Heart right ventricle (tissue), 16 donors: Measurements from ENCODE around the gene NPR2. TPM values are rescaled to one million over a fixed set of nuclear protein-coding genes. Genes with fewer than 3 reads are reported as not detected.

ENCODE experiments used
- ATAC-seq, 8 donors: fragments of 200-7000 bp; cut with Tn5 transposase; one replicate each; pipeline ENCODE4 v1.9.1; 2020; ENCODE audit warnings: mild to moderate bottlenecking in 8 of 8, moderate library complexity in 8 of 8, moderate number of reproducible peaks in 1 of 8
- DNase-seq, 2 donors: peaks; one replicate each; pipeline ENCODE4 v3.0.0-alpha.2; 2020
- H3K27ac ChIP-seq, 10 donors: fragments of 200-600 bp; sonication (generic) in 2 of 10; one replicate each; pipeline versions ENCODE4 v1.5.0 to v1.8.0; 2020 to 2022; ENCODE audit warnings: mild to moderate bottlenecking in 3 of 10
- H3K27me3 ChIP-seq, 7 donors: fragments of 200-600 bp; one replicate each; pipeline ENCODE4 v1.8.0; 2021 to 2022; ENCODE audit warnings: mild to moderate bottlenecking in 2 of 7
- H3K36me3 ChIP-seq, 9 donors: fragments of 200-600 bp; sonication (generic) in 1 of 9; one replicate each; pipeline versions ENCODE4 v1.5.0 to v1.8.0; 2020 to 2022; ENCODE audit warnings: mild to moderate bottlenecking in 2 of 9
- H3K4me1 ChIP-seq, 9 donors: fragments of 200-600 bp; sonication (generic) in 1 of 9; one replicate each; pipeline versions ENCODE4 v1.5.0 to v1.8.0; 2020 to 2022; ENCODE audit warnings: mild to moderate bottlenecking in 4 of 9
- H3K4me3 ChIP-seq, 10 donors: fragments of 200-600 bp; sonication (generic) in 2 of 10; one replicate each; pipeline versions ENCODE4 v1.5.0 to v1.8.0; 2020 to 2022; ENCODE audit warnings: mild to moderate bottlenecking in 7 of 10, moderate library complexity in 2 of 10
- H3K9me3 ChIP-seq, 11 donors: fragments of 200-600 bp in 10 of 11; sonication (generic) in 2 of 11; one replicate each; pipeline versions ENCODE4 v1.5.0 to v1.8.0; 2013 to 2022; ENCODE audit warnings: mild to moderate bottlenecking in 2 of 11, control low read depth in 1 of 11, moderate library complexity in 1 of 11
- WGBS, 2 donors: extraction: QIAGEN DNeasy Blood & Tissue Kit; methylation state at CpG; one replicate each; pipeline ENCODE4 v1.1.7; 2013; ENCODE audit warnings: inconsistent platforms in 1 of 2; 5-methylcytosine and 5-hydroxymethylcytosine counted together
- intact Hi-C, 10 donors: fragments of 100-400 bp; cut with DNase I; formaldehyde crosslinking; loops; one replicate each; pipeline versions ENCODE4 v1.11.1 to v1.14.2; 2022
- polyA plus RNA-seq, 2 donors: library from polyadenylated mRNA; stranded (reverse); fragments of 200-250 nt; gene quantifications; one replicate each; pipeline ENCODE4 v1.2.3, GENCODE V29; 2013
- total RNA-seq, 10 donors: library from RNA; stranded (reverse); fragmentation: NEBNext Ultra II Directional in 3 of 10; extraction: Animal tissue kit (Norgen Biotek cat#: 25700) in 3 of 10; gene quantifications; one replicate each; pipeline versions ENCODE4 v1.2.1 to v1.2.4, GENCODE V29; 2021 to 2023
- TF ChIP-seq, protein P1 (sequence below), 9 donors: fragments of 200-600 bp; sonication (generic) in 2 of 9; IDR thresholded peaks; one replicate each; pipeline versions ENCODE4 v1.5.0 to v1.8.0; 2021 to 2022; ENCODE audit warnings: antibody characterized with exemption in 9 of 9, mild to moderate bottlenecking in 5 of 9, moderate library complexity in 1 of 9
- donor health status: Arrhythmogenic right ventricular cardiomyopathy.
- donor health status: ischemic (EF 13 %, LVEDD 7.1; RV severe dilation, severe dysfunction).
- donor health status: healthy with polysubstance abuse.
- donor health status: DM: no; HTN: yes; CAD: no.
- donor health status: DM: no; HTN: no; CAD: no.
- donor health status: ischemic (EF 25% LVEDD 6.9; RV normal size, moderate dysfunction).
- donor health status: ischemic (EF 25% LVEDD 5.7; RV mildly dilated, moderate dysfunction).
- donor health status: healthy.
- donor health status: DM: yes; HTN: yes; CAD: no.
- donor health status: Ischemic cardiomyopathy.
- donor health status: ischemic (EF 35%, LVEDD 5.7; RV mildly dilated, moderate dysfunction).
- donor health status: nonischemic (EF 11% LVEDD 7.7; RV severe dilation, severe dysfunction).
- donor health status: DM: yes; HTN: yes; CAD: no.
- donor health status: PGD.
- donor health status: ischemic (EF 29% LVEDD 5.4; RV normal size, mild dysfunction).
- donor health status: nonischemic (EF 23%, LVEDD 6.1; RV moderate dilation, normal function).

Gene NPR2
- total and polyA plus RNA-seq, 12 donors, result 13.5 to 26.4 (median 20.8) TPM

DNA sequence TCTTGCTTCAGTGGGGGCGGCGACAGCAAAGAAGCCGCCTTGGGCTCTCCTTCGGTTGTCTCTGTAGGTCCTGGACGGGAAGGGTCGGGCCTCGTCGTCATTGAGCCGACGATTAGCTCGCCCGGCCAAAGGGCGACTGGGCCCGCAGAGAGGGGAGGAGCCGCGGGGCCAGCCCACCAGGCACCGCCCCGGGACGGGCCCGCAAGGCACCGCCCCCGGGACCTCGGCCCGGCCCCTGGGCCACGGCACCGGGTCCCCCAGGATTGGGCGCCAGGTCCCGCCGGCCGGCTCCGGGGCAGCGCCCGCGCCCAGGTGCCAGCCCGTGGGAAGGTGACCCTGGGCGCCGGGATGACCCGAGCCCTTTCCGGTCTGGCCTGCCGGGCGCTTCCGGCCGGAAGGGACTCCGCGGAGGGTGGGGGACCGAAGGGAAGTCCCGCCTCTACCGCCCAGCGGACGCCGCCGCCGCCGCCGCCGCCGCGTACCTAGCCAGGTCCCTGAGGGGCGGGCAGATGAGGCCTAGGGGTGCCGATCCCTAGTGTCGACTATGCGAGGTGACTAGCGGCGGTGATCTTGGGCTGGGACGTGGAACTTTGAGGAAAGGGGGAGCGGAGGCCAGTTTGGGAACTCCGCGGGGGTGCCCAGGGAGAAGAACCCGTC lies 42.4 kb upstream of the NPR2 start, which contains the start of the genes GBA2 and RGP1:
GBA2 (minus strand) TSS at position 371 of the 657 bp plus-strand sequence. CDS start 524 bp downstream, outside the sequence.
RGP1 (plus strand) TSS at position 430 of the 657 bp plus-strand sequence. CDS start 469 bp downstream, outside the sequence.
- Histone ChIP-seq H3K36me3 (peaks cover 0 to 63% (median 42%) of the 10 kb centered on the region in 9 donors), H3K4me3 (peak within 1 kb of the TSS; percentile 71 to 99 (median 92)), H3K4me1 (peaks cover 7 to 64% (median 54%) of the 10 kb centered on the region in 9 donors), H3K9me3 (no peaks in the 10 kb centered on the region), H3K27me3 (no peaks in the 10 kb centered on the region), H3K27ac (peak within 1 kb of the TSS; percentile 88 to 99 (median 98))
- ATAC-seq (peak; percentile 90 to 95 (median 92)), DNase-seq (peak; percentile 82 to 90)
- intact Hi-C loops, result loop anchor here in 5 of 10 donors (1.0 to 5.0 kb wide), 3 partner anchors 16 to 92 kb away; partner anchors contain the start of genes CREB3 (in 4 of the 5), TLN1 (in 4 of the 5), CCDC107 (in 1 of the 5) and RMRP (in 1 of the 5)
- TF ChIP-seq, protein P1, sequence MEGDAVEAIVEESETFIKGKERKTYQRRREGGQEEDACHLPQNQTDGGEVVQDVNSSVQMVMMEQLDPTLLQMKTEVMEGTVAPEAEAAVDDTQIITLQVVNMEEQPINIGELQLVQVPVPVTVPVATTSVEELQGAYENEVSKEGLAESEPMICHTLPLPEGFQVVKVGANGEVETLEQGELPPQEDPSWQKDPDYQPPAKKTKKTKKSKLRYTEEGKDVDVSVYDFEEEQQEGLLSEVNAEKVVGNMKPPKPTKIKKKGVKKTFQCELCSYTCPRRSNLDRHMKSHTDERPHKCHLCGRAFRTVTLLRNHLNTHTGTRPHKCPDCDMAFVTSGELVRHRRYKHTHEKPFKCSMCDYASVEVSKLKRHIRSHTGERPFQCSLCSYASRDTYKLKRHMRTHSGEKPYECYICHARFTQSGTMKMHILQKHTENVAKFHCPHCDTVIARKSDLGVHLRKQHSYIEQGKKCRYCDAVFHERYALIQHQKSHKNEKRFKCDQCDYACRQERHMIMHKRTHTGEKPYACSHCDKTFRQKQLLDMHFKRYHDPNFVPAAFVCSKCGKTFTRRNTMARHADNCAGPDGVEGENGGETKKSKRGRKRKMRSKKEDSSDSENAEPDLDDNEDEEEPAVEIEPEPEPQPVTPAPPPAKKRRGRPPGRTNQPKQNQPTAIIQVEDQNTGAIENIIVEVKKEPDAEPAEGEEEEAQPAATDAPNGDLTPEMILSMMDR (IDR thresholded peaks at IDR 0.05), result no peak
- 0% methylated on average over 63 to 69 of the region's 69 CpGs for WGBS, 2 donors

DNA sequence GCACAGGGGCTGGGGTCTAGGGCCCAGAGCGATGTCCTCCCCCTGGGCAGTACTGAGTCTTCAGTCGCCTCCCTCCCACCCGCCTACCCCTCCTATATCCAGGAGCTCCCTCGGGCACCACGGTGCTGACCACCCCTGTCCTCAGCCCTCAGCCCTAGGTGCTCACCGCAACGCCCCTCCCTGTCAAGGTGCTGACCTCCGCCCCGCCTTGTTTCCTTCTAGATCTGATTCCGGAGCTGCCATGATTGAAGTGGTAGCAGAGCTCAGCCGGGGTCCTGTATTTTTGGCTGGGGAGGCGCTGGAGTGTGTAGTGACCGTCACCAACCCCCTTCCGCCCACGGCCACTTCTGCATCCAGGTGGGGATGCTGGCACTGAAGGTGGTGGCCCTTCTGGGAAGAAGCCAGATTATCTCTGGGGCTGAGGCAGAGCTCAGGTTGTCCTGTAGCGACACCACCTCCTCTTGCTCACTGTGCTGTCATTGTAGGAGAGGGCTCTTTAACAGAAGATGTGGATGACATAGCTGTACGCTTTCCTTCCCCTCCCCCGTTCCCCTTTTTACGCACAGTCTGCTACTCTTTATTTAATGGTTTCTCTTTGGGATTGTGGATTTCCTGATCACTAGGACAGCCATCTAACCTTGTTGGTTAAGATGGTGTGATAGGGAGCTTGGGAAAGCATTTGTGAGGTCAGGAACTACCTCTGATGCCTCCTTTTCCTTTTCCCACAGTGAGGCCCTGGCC lies 41.7 kb upstream of the NPR2 start:
- intact Hi-C loops, result loop anchor here in 5 of 10 donors (1.0 to 10.0 kb wide), 4 partner anchors 17 to 105 kb away; partner anchors contain the start of genes CREB3 (in 4 of the 5), TLN1 (in 4 of the 5), CCDC107 (in 1 of the 5) and RMRP (in 1 of the 5)
- Histone ChIP-seq H3K4me3 (peak overlapping the region; percentile 71 to 99 (median 92)), H3K4me1 (peaks cover 7 to 62% (median 47%) of the 10 kb centered on the region in 9 donors), H3K36me3 (peaks cover 0 to 63% (median 42%) of the 10 kb centered on the region in 9 donors), H3K9me3 (no peaks in the 10 kb centered on the region), H3K27ac (peak overlapping the region; percentile 88 to 99 (median 98)), H3K27me3 (no peaks in the 10 kb centered on the region)
- ATAC-seq (peak; percentile 12 to 65 (median 34)), DNase-seq (peak in 1 of 2 donors; percentile 34)
- TF ChIP-seq, protein P1 (IDR thresholded peaks at IDR 0.05), result no peak
- 4% methylated on average over 17 to 19 of the region's 19 CpGs for WGBS, 2 donors

DNA sequence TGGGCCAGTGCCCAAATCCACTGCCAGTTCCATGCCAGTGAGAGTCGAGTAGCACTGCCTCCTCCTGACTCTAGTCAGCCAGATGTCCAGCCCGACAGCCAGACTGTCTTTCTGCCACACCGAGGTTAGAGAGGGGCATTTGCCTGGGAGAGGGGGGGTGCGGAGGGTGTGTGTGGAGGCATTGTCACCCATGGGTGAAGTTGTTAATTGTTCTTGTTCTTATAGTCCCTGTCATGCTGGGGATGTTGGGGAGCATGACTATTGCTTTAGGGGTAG lies 41.2 kb upstream of the NPR2 start:
- Histone ChIP-seq H3K36me3 (peaks cover 0 to 61% (median 44%) of the 10 kb centered on the region in 9 donors), H3K9me3 (no peaks in the 10 kb centered on the region), H3K4me1 (peaks cover 7 to 57% (median 42%) of the 10 kb centered on the region in 9 donors), H3K4me3 (peak overlapping the region in 8 of 10 donors; percentile 71 to 99 (median 92)), H3K27me3 (no peaks in the 10 kb centered on the region), H3K27ac (peak overlapping the region in 8 of 10 donors; percentile 88 to 99 (median 98))
- DNase-seq (no peak), ATAC-seq (peak in 2 of 8 donors; percentile 5 to 7)
- intact Hi-C loops, result loop anchor here in 1 of 10 donors (10.0 kb wide), 1 partner anchor 105 kb away; no protein-coding TSS in a partner anchor
- 46 to 58% methylated on average over 4 of the region's 4 CpGs for WGBS, 2 donors
- TF ChIP-seq, protein P1 (IDR thresholded peaks at IDR 0.05), result no peak

DNA sequence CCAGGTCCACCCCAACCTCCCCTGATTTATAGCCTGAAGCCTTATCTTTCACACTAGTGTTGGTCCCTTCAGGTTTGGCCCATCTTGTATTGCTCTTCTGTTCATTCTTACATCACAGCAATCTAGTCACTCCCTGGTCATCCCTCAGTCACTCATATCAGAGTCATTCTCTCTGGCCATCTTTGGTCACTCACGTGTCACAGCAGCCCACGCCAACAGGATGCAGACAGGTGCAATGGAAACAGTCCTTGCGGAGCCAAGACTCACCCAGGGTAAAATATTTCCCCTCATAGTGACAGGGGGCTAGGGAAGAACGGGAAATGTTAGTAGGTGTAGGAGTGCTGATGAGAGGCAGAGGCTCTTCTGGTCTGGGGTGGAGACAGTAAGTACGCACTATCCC lies 37.9 kb upstream of the NPR2 start:
- H3K4me3 ChIP-seq, result no peak overlapping the region
- WGBS, 2 donors, result 86 to 89% methylated on average over 5 of the region's 5 CpGs
- H3K27me3 ChIP-seq, result no peaks in the 10 kb centered on the region
- no peaks in the 10 kb centered on the region for H3K9me3 ChIP-seq
- ATAC-seq (no peak), DNase-seq (no peak)
- peaks cover 0 to 52% (median 44%) of the 10 kb centered on the region in 9 donors for H3K36me3 ChIP-seq
- peaks cover 7 to 54% (median 36%) of the 10 kb centered on the region in 9 donors for H3K4me1 ChIP-seq
- intact Hi-C loops, result loop anchor here in 1 of 10 donors (10.0 kb wide), 1 partner anchor 109 kb away; no protein-coding TSS in a partner anchor
- TF ChIP-seq, protein P1 (IDR thresholded peaks at IDR 0.05), result no peak
- no peak overlapping the region for H3K27ac ChIP-seq
